H54 (cell line): ENCODE results near the gene FOXD4L3.
"Not testable (repeated sequence)": the region's sequence is repeated elsewhere in the genome, so short reads cannot be mapped to it uniquely, and the experiment has no call there.

Source experiments
- DNase-seq: peaks from one replicate; pipeline ENCODE4 v3.0.0; 2011; ENCODE audit warnings: low spot score, mixed read lengths; ENCODE audit not compliant: insufficient read length
- FAIRE-seq: peaks from 3 replicates; lab custom pipeline; 2011; peaks lifted over from hg19 to GRCh38; lab: Jason Lieb, UNC

Gene FOXD4L3

GRCh38 chr9:68302567-68302966 is at the start of gene FOXD4L3:
FOXD4L3 (plus strand) TSS chr9:68302867; CDS start chr9:68302952, 85 bp downstream.
- DNase-seq, FAIRE-seq: not testable (repeated sequence)

- not testable (repeated sequence) for FAIRE-seq, DNase-seq
Observed at GRCh38 chr9:68281041-68281440, 21.6 kb upstream of the FOXD4L3 start.

GRCh38 chr9:68303771-68304170 is 1.1 kb downstream of the FOXD4L3 start:
- FAIRE-seq, DNase-seq: not testable (repeated sequence)

GRCh38 chr9:68304212-68304611 is 1.5 kb downstream of the FOXD4L3 start:
- DNase-seq, FAIRE-seq: not testable (repeated sequence)

GRCh38 chr9:68304777-68305176 is 2.1 kb downstream of the FOXD4L3 start:
- not testable (repeated sequence) for DNase-seq, FAIRE-seq

GRCh38 chr9:68305680-68306285 is 3.1 kb downstream of the FOXD4L3 start:
- DNase-seq, FAIRE-seq: not testable (repeated sequence)

GRCh38 chr9:68306391-68306964 is 3.8 kb downstream of the FOXD4L3 start:
- DNase-seq, FAIRE-seq: not testable (repeated sequence)

GRCh38 chr9:68307127-68307526 is 4.5 kb downstream of the FOXD4L3 start:
- not testable (repeated sequence) for FAIRE-seq, DNase-seq

GRCh38 chr9:68307654-68308053 is 5.0 kb downstream of the FOXD4L3 start:
- DNase-seq, FAIRE-seq: not testable (repeated sequence)

- not testable (repeated sequence) for DNase-seq, FAIRE-seq
Observed at GRCh38 chr9:68311208-68311607, 8.5 kb downstream of the FOXD4L3 start.

GRCh38 chr9:68318209-68318608 is 15.5 kb downstream of the FOXD4L3 start:
- FAIRE-seq, DNase-seq: not testable (repeated sequence)

GRCh38 chr9:68323749-68324148 is 21.1 kb downstream of the FOXD4L3 start:
- DNase-seq, FAIRE-seq: not testable (repeated sequence)

GRCh38 chr9:68324518-68324917 is 21.9 kb downstream of the FOXD4L3 start:
- DNase-seq, FAIRE-seq: not testable (repeated sequence)

- DNase-seq, FAIRE-seq: not testable (repeated sequence)
Observed at GRCh38 chr9:68329106-68329505, 26.4 kb downstream of the FOXD4L3 start.

- FAIRE-seq, DNase-seq: not testable (repeated sequence)
Observed at GRCh38 chr9:68330531-68331173, 28.0 kb downstream of the FOXD4L3 start.

- FAIRE-seq, DNase-seq: not testable (repeated sequence)
Observed at GRCh38 chr9:68332122-68332521, 29.5 kb downstream of the FOXD4L3 start.

- not testable (repeated sequence) for FAIRE-seq, DNase-seq
Observed at GRCh38 chr9:68335935-68336334, 33.3 kb downstream of the FOXD4L3 start.

GRCh38 chr9:68336639-68337339 is 34.1 kb downstream of the FOXD4L3 start:
- not testable (repeated sequence) for DNase-seq, FAIRE-seq

GRCh38 chr9:68338000-68338399 is 35.3 kb downstream of the FOXD4L3 start:
- not testable (repeated sequence) for DNase-seq, FAIRE-seq
